Astrocyte of the hippocampus (primary cell): ENCODE measurements around the gene CCDC18.
A peak's percentile ranks its signal among the peaks of the same experiment; 100 is the strongest.
"Not testable (repeated sequence)": the region's sequence is repeated elsewhere in the genome, so short reads cannot be mapped to it uniquely, and the experiment has no call there.

Source experiments
- DNase-seq: peaks from one replicate; pipeline ENCODE4 v3.0.0; 2011; ENCODE audit warnings: low read depth, low spot score

Gene CCDC18, protein sequence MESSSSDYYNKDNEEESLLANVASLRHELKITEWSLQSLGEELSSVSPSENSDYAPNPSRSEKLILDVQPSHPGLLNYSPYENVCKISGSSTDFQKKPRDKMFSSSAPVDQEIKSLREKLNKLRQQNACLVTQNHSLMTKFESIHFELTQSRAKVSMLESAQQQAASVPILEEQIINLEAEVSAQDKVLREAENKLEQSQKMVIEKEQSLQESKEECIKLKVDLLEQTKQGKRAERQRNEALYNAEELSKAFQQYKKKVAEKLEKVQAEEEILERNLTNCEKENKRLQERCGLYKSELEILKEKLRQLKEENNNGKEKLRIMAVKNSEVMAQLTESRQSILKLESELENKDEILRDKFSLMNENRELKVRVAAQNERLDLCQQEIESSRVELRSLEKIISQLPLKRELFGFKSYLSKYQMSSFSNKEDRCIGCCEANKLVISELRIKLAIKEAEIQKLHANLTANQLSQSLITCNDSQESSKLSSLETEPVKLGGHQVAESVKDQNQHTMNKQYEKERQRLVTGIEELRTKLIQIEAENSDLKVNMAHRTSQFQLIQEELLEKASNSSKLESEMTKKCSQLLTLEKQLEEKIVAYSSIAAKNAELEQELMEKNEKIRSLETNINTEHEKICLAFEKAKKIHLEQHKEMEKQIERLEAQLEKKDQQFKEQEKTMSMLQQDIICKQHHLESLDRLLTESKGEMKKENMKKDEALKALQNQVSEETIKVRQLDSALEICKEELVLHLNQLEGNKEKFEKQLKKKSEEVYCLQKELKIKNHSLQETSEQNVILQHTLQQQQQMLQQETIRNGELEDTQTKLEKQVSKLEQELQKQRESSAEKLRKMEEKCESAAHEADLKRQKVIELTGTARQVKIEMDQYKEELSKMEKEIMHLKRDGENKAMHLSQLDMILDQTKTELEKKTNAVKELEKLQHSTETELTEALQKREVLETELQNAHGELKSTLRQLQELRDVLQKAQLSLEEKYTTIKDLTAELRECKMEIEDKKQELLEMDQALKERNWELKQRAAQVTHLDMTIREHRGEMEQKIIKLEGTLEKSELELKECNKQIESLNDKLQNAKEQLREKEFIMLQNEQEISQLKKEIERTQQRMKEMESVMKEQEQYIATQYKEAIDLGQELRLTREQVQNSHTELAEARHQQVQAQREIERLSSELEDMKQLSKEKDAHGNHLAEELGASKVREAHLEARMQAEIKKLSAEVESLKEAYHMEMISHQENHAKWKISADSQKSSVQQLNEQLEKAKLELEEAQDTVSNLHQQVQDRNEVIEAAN (N-terminal part only)

DNA sequence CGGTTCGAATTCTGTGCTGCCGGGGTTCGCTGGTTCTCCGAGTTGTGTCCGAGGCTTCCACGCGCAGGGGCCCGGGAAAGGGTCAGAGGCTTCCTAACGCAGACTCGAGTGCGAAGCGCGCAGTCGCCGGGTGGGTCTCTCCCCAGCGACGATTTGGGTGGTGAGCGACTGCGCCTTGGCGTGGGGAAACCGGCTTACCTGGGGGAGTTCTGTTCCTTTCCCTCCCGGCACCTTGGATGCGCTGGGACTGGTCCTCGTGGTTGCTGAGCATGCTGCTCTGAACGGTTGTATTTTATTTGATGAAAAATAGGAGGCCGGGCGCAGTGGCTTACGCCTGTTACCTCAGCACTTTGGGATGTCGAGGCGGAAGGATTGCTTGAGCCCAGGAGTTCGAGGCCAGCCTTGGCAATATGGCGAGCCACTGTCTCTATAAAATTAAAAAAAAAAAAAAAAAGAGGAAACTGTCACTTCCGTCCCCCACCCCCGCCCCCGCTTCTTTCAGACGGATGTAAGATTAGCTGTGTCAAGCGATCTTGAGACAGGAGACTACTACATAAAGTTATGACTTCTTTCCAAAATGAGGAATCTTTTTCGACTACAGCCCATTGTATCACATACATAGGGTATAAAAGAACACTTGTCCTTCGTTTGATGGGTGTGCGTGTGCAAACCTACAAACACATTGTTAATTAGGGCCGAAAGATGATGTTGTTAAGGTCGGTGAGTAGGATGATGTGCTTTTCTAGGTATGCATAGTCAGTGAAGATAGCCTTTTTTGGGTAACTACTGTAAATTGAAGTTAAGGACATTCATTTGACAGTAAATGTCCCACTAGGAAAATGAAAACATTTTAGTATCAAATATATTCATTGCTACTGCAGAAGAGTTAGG is at the start of gene CCDC18:
TSS of gene CCDC18 (plus strand) at position 2 of the 891 bp plus-strand sequence. CDS start 2,638 bp downstream, outside the sequence.
- DNase-seq, result no peak

DNA sequence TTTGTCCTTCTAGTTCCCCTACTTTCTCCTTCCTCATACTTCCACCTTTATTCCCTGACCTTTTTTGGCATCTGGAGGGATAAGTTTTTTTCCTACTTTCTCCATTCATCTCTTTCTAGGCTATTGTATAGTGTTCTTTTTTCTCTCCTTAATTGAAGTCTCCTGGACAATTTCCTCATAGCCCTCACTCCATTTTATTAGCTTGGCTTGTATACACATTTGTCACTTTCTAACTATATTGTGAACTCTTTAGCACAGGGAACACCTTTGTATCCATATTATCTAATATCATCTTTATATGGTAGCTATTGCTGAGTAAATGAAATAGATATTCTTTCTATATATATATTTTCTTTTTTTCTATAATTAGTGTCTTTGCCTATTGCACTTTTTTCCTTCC is 47.9 kb upstream of the CCDC18 start:
- DNase-seq, result no peak

DNA sequence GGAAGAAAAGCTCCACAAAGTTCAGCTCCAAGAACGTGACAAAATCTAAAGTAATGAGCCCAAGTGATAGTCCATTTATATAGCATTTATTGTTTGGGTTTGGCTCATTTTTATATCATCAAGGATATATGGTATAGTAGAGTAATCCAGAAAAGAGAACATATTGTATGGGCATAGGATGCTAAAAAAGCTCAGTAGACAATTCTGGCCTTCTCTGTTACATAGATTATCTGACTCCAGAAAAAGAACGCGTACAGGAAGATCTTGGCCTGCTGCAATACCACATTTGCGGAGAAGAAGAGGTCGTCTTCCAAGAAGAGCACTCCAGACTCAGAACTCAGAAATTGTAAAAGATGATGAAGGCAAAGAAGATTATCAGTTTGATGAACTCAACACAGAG is 44.1 kb upstream of the CCDC18 start:
- no peak for DNase-seq

DNA sequence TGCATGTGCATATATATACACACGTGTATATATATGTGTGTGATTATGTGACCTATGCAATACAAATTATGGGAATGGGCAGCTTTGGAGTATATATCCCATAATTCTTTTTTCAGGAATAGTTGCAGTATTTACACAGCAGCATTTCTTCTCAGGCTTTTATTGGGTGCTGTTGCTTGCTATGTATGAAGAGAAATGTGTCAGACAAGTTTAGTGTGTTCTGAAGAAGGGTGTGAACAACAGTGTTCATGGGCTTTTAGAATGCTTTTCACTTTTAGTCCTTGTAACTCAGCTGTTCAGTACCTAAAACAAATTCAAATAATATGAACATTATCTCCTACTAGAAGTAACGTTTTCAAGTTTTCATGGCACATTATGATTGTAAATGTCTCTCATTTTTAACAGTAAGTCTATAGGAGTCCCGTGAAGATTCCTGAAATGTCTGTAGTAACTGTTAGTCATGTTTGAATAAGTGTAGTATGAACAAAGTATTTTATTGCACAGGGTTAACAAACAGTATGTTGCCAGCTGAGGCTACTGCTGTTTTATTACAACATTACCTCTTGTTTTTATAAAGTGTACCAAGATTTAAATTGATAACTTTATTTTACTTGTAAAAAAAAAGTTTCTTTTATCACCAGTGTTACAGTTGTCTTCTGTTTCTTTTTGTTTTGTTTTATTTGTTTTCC is 42.8 kb upstream of the CCDC18 start:
- no peak for DNase-seq

DNA sequence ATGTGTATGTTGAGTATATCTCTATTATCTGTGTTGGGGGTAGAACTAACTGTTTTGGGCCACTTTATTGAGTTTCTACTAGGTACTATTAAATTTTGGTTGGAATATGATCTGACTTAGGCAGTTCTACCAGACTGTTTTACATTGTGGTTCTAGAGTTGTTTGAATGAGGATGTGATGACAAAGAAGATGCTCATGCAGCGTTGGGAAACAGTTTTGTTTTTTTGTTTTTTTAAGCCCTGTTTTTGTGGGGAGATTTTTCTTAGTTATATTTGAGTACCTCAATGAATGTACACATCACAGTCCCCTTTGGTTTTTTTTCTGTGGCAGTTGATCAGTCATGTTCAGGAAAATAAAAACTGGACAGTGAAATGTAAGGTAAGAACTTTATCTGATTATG is 40.4 kb upstream of the CCDC18 start:
- DNase-seq, result no peak

DNA sequence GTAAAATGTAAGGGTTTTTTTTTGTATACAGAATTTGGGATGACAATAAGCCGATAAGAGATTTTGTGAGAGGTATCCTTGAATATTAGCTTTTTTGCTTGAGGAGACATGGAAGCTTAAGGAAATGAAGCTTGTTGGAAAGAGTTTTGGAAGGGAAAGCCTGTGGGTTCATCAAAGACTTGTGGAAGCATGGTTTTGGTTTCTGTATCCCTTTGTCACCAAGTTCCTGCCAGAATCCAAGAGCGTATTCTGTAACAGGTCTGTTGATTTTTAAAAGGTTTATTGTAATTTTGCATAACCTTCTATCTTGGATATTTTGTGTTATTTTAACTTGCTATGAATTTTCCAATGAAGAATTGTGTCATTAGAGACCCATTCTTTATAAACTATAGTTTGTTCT is 38.4 kb upstream of the CCDC18 start:
- DNase-seq, result no peak

DNA sequence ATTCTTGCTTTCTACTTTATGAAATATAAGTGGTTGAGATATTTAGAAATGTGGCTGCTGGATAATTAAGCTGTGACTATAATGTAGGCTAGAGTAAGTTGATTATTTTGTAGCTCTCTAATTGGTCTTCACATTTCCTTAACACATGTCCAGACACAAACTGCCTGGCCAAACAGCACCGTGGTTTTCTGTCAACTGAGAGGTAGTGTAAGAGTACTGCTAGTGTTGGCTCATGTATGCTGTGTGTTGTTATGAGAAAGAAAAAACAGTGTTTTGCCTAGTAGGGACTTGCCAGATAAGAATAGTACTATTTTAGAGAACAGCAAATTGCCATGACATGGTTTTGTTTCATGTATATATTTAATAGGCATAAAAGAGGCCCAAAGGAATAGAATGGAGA is 37.4 kb upstream of the CCDC18 start:
- DNase-seq, result peak; percentile 7

DNA sequence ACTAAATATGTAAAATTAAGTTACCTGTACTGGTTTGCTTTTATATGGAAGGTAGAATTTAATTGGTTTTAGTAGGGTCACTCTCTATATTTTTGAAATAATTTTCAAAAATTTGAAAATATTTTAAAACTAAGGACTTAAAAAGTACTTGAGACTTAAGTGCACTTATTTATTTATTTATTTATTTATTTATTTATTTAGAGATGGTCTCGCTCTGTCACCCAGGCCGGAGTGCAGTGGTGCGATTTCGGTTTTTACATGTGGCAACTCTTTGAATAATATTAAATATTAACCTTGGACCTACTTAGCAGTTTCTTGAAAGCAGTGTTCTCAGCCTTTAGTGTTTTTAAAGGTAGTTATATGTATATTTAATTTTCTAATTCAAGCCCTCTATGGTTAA is 36.8 kb upstream of the CCDC18 start:
- DNase-seq, result no peak

DNA sequence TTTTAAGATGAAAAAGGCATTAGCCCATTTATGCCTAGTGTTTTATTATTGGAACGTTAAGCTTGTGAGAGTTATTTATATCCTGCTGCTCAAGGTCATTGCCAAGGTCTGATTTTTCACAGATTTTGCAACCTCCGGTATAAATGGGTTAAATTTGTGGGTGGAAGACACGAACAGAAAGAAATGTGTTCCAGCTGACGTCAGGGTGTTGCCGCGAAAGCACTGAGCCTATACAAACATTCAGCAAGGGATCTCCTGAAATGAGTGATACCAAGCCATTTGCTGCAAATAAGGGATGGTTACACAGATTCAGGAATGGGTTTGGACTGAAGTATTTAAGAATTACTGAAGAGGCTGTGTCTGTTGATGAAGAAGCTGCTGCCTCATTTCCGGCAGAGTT is 32.5 kb upstream of the CCDC18 start:
- no peak for DNase-seq

DNA sequence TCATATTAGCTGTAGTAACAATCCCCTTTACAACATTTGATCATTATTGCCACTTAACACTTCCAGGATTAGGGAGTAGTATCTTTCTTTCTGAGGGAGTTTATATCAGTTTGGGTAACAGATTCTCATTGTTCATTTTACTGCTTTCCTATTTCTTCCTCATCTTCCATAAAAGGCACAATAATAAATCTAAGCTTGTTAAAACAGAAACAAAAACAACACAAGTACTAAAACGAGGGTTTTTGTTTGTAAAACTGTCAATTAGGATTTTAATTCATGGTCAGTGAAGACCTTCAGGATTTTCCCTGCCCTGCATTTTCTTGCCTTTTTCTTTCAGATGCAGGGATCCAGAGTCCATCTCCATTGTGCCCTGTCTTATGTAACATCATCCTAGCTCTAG is 29.8 kb upstream of the CCDC18 start:
- no peak for DNase-seq

DNA sequence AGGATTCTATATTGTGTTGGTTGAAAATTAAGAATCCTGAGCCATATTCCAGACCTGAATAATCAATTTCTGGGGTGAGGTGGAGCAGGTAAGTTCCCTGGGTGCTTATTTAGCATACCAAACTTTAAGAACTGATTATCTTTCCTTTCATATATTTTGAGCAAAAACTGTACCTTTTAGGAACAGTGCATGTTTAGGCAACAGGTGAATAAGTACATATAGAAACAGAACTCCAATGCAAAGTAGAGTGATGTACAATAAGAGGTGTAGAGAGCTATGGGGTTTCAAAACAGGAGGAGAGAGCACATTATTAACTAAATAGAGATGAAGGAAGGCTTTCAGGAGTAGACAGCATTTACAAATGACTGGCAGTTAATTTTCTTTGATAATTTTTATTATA is 29.1 kb upstream of the CCDC18 start:
- DNase-seq, result no peak

DNA sequence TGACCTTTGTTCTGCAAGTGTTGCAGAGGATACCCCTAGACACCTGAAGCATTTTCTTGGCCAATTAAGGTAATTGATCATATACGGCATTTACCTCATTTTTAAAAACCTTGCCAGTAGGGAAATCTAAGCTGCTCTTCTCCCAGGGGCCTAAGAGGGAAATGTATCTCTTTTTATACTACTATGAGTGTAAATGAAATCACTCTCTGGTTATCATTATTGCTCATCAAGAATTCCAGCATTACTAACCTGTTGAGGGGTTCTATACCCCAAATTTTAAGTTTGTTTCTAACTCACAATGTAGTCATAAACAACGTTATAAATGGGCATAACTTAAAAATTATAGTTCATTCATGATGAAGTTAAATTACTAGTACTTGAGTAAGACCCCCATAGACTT is 27.7 kb upstream of the CCDC18 start:
- no peak for DNase-seq

DNA sequence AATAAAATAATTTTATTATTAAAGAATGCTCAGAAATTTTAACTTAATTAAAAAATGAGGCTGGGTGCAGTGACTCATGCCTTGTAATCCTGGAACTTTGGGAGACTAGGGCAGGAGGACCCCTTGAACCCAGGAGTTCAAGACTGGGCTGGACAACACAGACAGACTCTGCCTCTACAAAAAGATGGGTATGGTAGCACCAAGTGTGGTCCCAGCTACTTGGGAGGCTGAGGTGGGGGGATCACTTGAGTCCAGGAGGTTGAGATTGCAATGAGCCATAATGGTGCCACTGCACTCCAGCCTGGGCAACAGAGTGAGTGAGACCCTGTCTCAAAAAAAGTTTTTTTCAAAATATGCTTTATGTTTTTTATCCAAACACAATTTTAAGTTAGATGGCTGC is 25.6 kb upstream of the CCDC18 start:
- no peak for DNase-seq

DNA sequence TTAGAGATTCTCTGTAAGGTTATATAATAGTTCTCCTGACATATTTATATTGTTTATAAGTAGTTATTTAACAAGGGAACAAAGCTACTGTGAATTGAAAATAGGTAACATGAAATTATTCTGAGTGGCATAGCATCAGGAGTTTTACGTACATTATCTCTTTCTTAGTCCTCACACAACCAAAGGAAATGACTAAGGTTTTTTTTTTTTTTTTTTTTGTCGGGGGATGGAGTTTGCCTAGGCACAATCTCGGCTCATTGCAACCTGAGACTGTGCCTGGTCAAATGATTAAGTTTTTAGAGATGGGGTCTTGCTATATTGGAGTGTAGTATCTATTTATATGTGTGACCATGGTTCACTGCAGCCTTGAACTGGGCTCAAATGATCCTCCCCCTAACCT is 25.2 kb upstream of the CCDC18 start:
- no peak for DNase-seq

DNA sequence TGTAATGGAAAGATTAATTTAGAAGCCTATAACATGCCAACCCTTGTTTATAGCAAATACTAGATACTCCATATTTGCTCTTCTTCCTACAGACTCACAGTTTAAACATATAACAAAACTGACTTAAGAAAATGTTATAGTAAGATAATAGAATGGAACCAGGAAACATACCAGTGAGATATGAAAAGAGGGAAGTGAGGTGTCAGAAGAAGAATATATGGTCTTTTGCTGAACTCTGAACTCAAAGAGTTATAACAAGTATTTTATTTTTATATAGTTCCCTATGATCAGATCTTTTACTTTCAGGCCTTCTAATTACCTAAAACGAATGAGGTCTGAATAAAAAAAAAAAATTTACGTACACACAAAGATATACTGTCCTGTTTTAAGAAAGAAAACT is 21.2 kb upstream of the CCDC18 start:
- no peak for DNase-seq

DNA sequence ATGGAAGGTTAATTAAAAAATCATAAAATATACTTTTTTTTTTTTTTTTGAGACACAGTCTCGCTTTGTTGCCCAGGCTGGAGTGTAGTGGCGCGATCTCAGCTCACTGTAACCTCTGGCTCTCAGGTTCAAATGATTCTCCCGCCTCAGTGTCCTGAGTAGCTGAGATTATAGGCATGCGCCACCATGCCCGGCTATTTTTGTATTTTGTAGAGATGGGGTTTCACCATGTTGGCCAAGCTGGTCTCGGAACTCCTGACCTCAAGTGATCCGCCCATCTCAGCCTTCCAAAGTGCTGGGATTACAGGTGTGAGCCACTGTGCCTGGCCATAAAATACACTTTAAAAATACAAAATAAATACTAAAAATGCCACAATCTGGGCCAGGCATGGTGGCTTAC is 17.2 kb upstream of the CCDC18 start:
- not testable (repeated sequence) for DNase-seq

DNA sequence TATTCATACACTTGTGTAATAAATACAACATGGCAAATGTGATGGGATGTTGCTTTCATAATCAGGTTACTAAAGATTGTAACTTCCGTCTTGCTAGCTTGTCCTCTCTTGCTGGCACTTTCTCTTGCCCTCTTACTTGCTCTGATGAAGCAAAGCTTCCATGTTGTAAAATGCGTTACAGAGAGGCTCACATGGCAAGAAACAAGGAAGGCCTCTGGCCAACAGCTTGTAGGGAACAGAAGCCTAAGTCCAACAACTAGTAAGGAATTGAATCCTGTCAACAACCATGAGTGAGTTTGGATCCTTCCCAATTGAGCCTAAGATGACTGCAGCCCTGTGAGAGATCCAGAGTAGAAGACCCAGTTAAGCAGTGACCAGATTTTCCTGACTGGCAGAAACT is 15.7 kb upstream of the CCDC18 start:
- DNase-seq, result no peak

DNA sequence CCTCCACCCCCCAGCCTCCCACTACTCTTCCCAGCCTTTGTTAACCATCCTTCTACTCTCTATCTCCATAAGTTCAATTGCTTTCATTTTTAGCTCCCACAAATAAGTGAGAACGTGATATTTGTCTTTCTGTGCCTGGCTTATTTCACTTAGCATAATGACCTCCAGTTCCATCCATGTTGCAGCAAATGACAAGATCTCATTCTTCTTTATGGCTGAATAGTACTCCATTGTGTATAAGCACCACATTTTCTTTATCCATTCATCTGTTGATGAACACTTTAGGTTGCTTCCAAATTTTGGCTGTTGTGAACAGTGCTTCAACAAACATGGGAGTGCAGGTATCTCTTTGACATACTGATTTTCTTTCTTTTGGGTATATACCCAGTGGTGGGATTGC is 14.6 kb upstream of the CCDC18 start:
- not testable (repeated sequence) for DNase-seq

DNA sequence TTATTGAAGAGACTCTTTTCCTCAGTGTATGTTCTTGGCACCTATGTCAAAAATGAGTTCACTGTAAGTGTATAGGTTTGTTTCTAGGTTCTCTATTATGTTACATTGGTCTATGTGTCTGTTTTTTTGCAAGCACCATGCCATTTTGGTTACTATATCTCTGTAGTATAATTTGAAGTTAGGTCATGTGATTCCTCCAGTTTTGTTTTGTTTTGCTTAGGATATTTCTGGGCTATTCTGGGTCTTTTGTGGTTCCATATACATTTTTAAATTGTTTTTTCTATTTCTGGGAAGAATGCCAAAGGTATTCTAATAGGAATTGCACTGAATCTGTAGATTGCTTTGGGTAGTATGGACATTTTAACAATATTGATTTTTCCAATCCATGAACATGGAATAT is 13.5 kb upstream of the CCDC18 start:
- DNase-seq, result no peak

DNA sequence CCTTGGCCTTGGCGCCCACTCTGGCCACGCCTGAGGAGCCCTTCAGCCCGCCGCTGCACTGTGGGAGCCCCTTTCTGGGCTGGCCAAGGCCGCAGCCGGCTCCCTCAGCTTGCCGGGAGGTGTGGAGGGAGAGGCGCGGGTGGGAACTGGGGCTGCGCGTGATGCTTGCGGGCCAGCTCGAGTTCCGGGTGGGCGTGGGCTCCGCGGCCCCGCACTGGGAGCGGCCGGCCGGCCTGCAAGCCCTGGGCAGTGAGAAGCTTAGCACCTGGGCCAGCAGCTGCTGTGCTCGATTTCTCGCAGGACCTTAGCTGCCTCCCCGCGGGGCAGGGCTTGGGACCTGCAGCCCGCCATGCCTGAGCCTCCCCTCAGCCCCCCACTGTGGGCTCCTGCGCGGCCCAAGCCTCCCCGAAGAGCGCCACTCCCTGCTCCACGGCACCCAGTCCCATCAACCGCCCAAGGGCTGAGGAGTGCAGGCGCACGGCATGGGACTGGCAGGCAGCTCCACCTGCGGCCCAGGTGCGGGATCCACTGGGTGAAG is 10.3 kb upstream of the CCDC18 start:
- not testable (repeated sequence) for DNase-seq
